OCI-LY1 (cell line): ENCODE results near the gene DOCK1.

ENCODE experiments used
- CTCF ChIP-seq: fragments of 200-600 bp; sonication (generic), shearing (Covaris generic); IDR thresholded peaks from 2 replicates; pipeline ENCODE4 v1.5.1; 2017; ENCODE audit warnings: mild to moderate bottlenecking, antibody characterized with exemption, low read length, moderate library complexity, mixed read lengths
- EZH2 ChIP-seq: fragments of 200-600 bp; sonication (generic), shearing (Covaris generic); IDR thresholded peaks from 2 replicates; pipeline ENCODE4 v1.8.0; 2017; ENCODE audit warnings: borderline replicate concordance, mixed run types, mild to moderate bottlenecking, antibody characterized with exemption, low read length, moderate library complexity, mixed read lengths

- TF ChIP-seq CTCF = no peak
- TF ChIP-seq EZH2 = no peak
Measured at GRCh38 chr10:127385066-127385465, 479.8 kb downstream of the DOCK1 start.
